HEK293 (cell line): ENCODE results near the gene IFNL3.

ENCODE experiments used
- ATF2 ChIP-seq: fragments of 450-650 bp; formaldehyde crosslinking; IDR thresholded peaks from 2 replicates; pipeline ENCODE4 v1.5.1; 2016; ENCODE audit warnings: missing biosample characterization, missing genetic modification characterization, low read depth
- CTCF ChIP-seq: fragments of 450-650 bp; formaldehyde crosslinking; IDR thresholded peaks from 2 replicates; pipeline ENCODE4 v1.5.1; 2016; ENCODE audit warnings: missing biosample characterization, missing genetic modification characterization
- HOXA7 ChIP-seq: sonication (generic); formaldehyde crosslinking; IDR thresholded peaks from 2 replicates; pipeline ENCODE4 v1.8.1; 2022; ENCODE audit warnings: missing genetic modification reagents, borderline replicate concordance
- SETDB1 ChIP-seq: IDR thresholded peaks from one replicate; pipeline ENCODE4 v1.6.1; 2017; ENCODE audit warnings: mild to moderate bottlenecking, low read length, moderate library complexity, mixed read lengths; ENCODE audit not compliant: insufficient read length
- SP7 ChIP-seq: fragments of 450-650 bp; formaldehyde crosslinking; IDR thresholded peaks from 2 replicates; pipeline ENCODE4 v1.5.1; 2016; ENCODE audit warnings: missing biosample characterization, missing genetic modification characterization
- TRIM28 ChIP-seq: IDR thresholded peaks from 2 replicates; pipeline ENCODE4 v1.6.1; 2011; ENCODE audit warnings: low read length, control low read depth, borderline replicate concordance
- ZBTB10 ChIP-seq: fragments of 450-650 bp; formaldehyde crosslinking; IDR thresholded peaks from 2 replicates; pipeline ENCODE4 v1.5.1; 2016; ENCODE audit warnings: missing biosample characterization, missing genetic modification characterization
- ZFP41 ChIP-seq: fragments of 450-650 bp; formaldehyde crosslinking; IDR thresholded peaks from 2 replicates; pipeline ENCODE4 v1.5.1; 2016; ENCODE audit warnings: missing biosample characterization, missing genetic modification characterization, borderline replicate concordance
- ZNF785 ChIP-seq: fragments of 450-650 bp; formaldehyde crosslinking; IDR thresholded peaks from 2 replicates; pipeline ENCODE4 v1.5.1; 2016; ENCODE audit warnings: missing biosample characterization, missing genetic modification characterization

- TF ChIP-seq CTCF (tag by site-specific recombination) (no peak), HOXA7 (CRISPR knock-in tag) (no peak), ATF2 (tag by site-specific recombination) (no peak), SETDB1 (no peak), ZNF785 (tag by site-specific recombination) (no peak), ZBTB10 (tag by site-specific recombination) (no peak), TRIM28 (no peak), SP7 (tag by site-specific recombination) (no peak), ZFP41 (tag by site-specific recombination) (no peak)
These were observed 39.2 kb upstream of the IFNL3 start for GRCh38 chr19:39284032-39284431.
